Measurements from ENCODE around the gene NFATC2. TPM values are rescaled to one million over a fixed set of nuclear protein-coding genes. Genes with fewer than 3 reads are reported as not detected.
"Not testable (repeated sequence)": the region's sequence is repeated elsewhere in the genome, so short reads cannot be mapped to it uniquely, and the experiment has no call there.

The NFATC2 gene
- total RNA-seq, 1 donor from 2014 or later, result 2.0 TPM

- peak overlapping the region; percentile 97 for H3K27ac Mint-ChIP-seq (ENCODE audit: unreplicated experiment)
- no peak overlapping the region for H3K4me3 Mint-ChIP-seq (ENCODE audit: unreplicated experiment)
- H3K36me3 Mint-ChIP-seq (ENCODE audit: low read depth), result no peaks in the 10 kb centered on the region
- H3K9me3 Mint-ChIP-seq (ENCODE audit: low read depth), result no peaks in the 10 kb centered on the region
- no peak for DNase-seq (ENCODE audit: low spot score)
- H3K27me3 Mint-ChIP-seq (ENCODE audit: low read depth), result no peaks in the 10 kb centered on the region
- no peak for TF ChIP-seq CTCF (IDR thresholded peaks at IDR 0.05)
- H3K4me1 Mint-ChIP-seq (ENCODE audit: low read depth), result peaks cover 85% of the 10 kb centered on the region
Observed at GRCh38 chr20:51350941-51351631, 191.4 kb downstream of the NFATC2 start.

GRCh38 chr20:51348876-51349275 lies 193.6 kb downstream of the NFATC2 start:
- no peak for TF ChIP-seq CTCF (IDR thresholded peaks at IDR 0.05)
- H3K27ac Mint-ChIP-seq (ENCODE audit: unreplicated experiment), result no peak overlapping the region
- DNase-seq (ENCODE audit: low spot score), result no peak
- H3K27me3 Mint-ChIP-seq (ENCODE audit: low read depth), result no peaks in the 10 kb centered on the region
- no peak overlapping the region for H3K4me3 Mint-ChIP-seq (ENCODE audit: unreplicated experiment)
- peaks cover 80% of the 10 kb centered on the region for H3K4me1 Mint-ChIP-seq (ENCODE audit: low read depth)
- H3K9me3 Mint-ChIP-seq (ENCODE audit: low read depth), result peaks cover 2% of the 10 kb centered on the region
- H3K36me3 Mint-ChIP-seq (ENCODE audit: low read depth), result no peaks in the 10 kb centered on the region

- Mint-ChIP-seq H3K27ac (ENCODE audit: unreplicated experiment) (peak overlapping the region; percentile 41), H3K4me3 (ENCODE audit: unreplicated experiment) (no peak overlapping the region), H3K36me3 (ENCODE audit: low read depth) (no peaks in the 10 kb centered on the region), H3K27me3 (ENCODE audit: low read depth) (no peaks in the 10 kb centered on the region), H3K9me3 (ENCODE audit: low read depth) (peaks cover 4% of the 10 kb centered on the region), H3K4me1 (ENCODE audit: low read depth) (peaks cover 72% of the 10 kb centered on the region)
- no peak for TF ChIP-seq CTCF (IDR thresholded peaks at IDR 0.05)
- no peak for DNase-seq (ENCODE audit: low spot score)
Observed at GRCh38 chr20:51347831-51348230, 194.7 kb downstream of the NFATC2 start.

GRCh38 chr20:51346686-51347485 lies 195.6 kb downstream of the NFATC2 start:
- no peak for DNase-seq (ENCODE audit: low spot score)
- TF ChIP-seq CTCF (IDR thresholded peaks at IDR 0.05), result no peak
- no peak overlapping the region for H3K27ac Mint-ChIP-seq (ENCODE audit: unreplicated experiment)
- no peak overlapping the region for H3K4me3 Mint-ChIP-seq (ENCODE audit: unreplicated experiment)
- H3K4me1 Mint-ChIP-seq (ENCODE audit: low read depth), result peaks cover 67% of the 10 kb centered on the region
- H3K9me3 Mint-ChIP-seq (ENCODE audit: low read depth), result peaks cover 4% of the 10 kb centered on the region
- H3K36me3 Mint-ChIP-seq (ENCODE audit: low read depth), result no peaks in the 10 kb centered on the region
- H3K27me3 Mint-ChIP-seq (ENCODE audit: low read depth), result no peaks in the 10 kb centered on the region

- Mint-ChIP-seq H3K4me1 (ENCODE audit: low read depth) (peaks cover 55% of the 10 kb centered on the region), H3K27ac (ENCODE audit: unreplicated experiment) (peak overlapping the region; percentile 89), H3K27me3 (ENCODE audit: low read depth) (no peaks in the 10 kb centered on the region), H3K4me3 (ENCODE audit: unreplicated experiment) (no peak overlapping the region), H3K9me3 (ENCODE audit: low read depth) (peaks cover 4% of the 10 kb centered on the region), H3K36me3 (ENCODE audit: low read depth) (no peaks in the 10 kb centered on the region)
- DNase-seq (ENCODE audit: low spot score), result no peak
- TF ChIP-seq CTCF (IDR thresholded peaks at IDR 0.05), result no peak
Observed at GRCh38 chr20:51345601-51346101, 196.9 kb downstream of the NFATC2 start.

- H3K9me3 Mint-ChIP-seq (ENCODE audit: low read depth); H3K27me3 Mint-ChIP-seq (ENCODE audit: low read depth); H3K4me3 Mint-ChIP-seq (ENCODE audit: unreplicated experiment); H3K27ac Mint-ChIP-seq (ENCODE audit: unreplicated experiment); DNase-seq (ENCODE audit: low spot score); H3K36me3 Mint-ChIP-seq (ENCODE audit: low read depth): not testable (repeated sequence)
- peaks cover 50% of the 10 kb centered on the region for H3K4me1 Mint-ChIP-seq (ENCODE audit: low read depth)
Observed at GRCh38 chr20:51343802-51344201, 198.7 kb downstream of the NFATC2 start.

All from chondrocyte (in vitro differentiated cells).